Right ventricle myocardium superior (tissue), 1 donor: ENCODE measurements around the gene PCNX4. TPM values are rescaled to one million over a fixed set of nuclear protein-coding genes. Genes with fewer than 3 reads are reported as not detected.
"Not testable (repeated sequence)": the region's sequence is repeated elsewhere in the genome, so short reads cannot be mapped to it uniquely, and the experiment has no call there.

Experiments used
- ATAC-seq: fragments of 200-7000 bp; cut with Tn5 transposase; one replicate; pipeline ENCODE4 v1.9.1; 2020; ENCODE audit warnings: mild to moderate bottlenecking; ENCODE audit not compliant: poor library complexity
- DNase-seq: peaks from one replicate; pipeline ENCODE4 v3.0.0-alpha.2; 2020
- intact Hi-C: fragments of 100-400 bp; cut with DNase I; formaldehyde crosslinking; loops from one replicate; pipeline ENCODE4 v1.11.2; 2022
- long read RNA-seq: library from polyadenylated mRNA; unstranded; transcript quantifications from one replicate; pipeline ENCODE4 v2.0.0, GENCODE V29; 2021
- total RNA-seq: library from RNA; stranded (reverse); fragmentation: NEBNext Ultra II Directional; extraction: Animal tissue kit (Norgen Biotek cat#: 25700); gene quantifications from one replicate; pipeline ENCODE4 v1.2.1, GENCODE V29; 2021
- donor health status: DM: no; HTN: yes; CAD: no; lungs with severe emphysema.

PCNX4 gene
- total RNA-seq, result 18.6 TPM
- long read RNA-seq, full-length matches to known transcripts, result 10 of 15 reads
- long read RNA-seq, partial matches to known transcripts, result 3 of 15 reads
- long read RNA-seq, other reads (novel, unspliced or antisense), result 2 of 15 reads

- intact Hi-C loops, result loop anchor here (5.0 to 10.0 kb wide), 2 partner anchors 155 to 757 kb away; partner anchors contain the start of gene PPM1A
- DNase-seq, result peak; percentile 98
These were observed at the start of gene PCNX4 for GRCh38 chr14:60091550-60092525. TSS of gene PCNX4 (plus strand) at chr14:60091923. CDS start at chr14:60107639, 15,716 bp downstream.

GRCh38 chr14:60047976-60048375 lies 43.7 kb upstream of the PCNX4 start:
- ATAC-seq, DNase-seq, intact Hi-C loops: not testable (repeated sequence)

More at GRCh38 chr14:60091550-60092525, at the start of gene PCNX4:
- peak; percentile 98 for ATAC-seq

- ATAC-seq, result peak; percentile 22
- intact Hi-C loops, result no loop called here
- no peak for DNase-seq
These were observed 40.0 kb upstream of the PCNX4 start for GRCh38 chr14:60051721-60052221.

- no peak for DNase-seq
- no peak for ATAC-seq
- intact Hi-C loops, result no loop called here
These were observed 33.6 kb upstream of the PCNX4 start for GRCh38 chr14:60058087-60058486.

GRCh38 chr14:60061371-60061770 lies 30.4 kb upstream of the PCNX4 start:
- intact Hi-C loops, result loop anchor here (5.0 kb wide), 1 partner anchor 121 kb away; no protein-coding TSS in a partner anchor
- ATAC-seq (no peak), DNase-seq (no peak)

- DNase-seq (no peak), ATAC-seq (peak; percentile 62)
- intact Hi-C loops, result loop anchor here (5.0 kb wide), 1 partner anchor 118 kb away; no protein-coding TSS in a partner anchor
These were observed 27.1 kb upstream of the PCNX4 start for GRCh38 chr14:60064491-60065072.

GRCh38 chr14:60067882-60068281 lies 23.8 kb upstream of the PCNX4 start:
- intact Hi-C loops, result no loop called here

GRCh38 chr14:60079723-60080122 lies 12.0 kb upstream of the PCNX4 start:
- intact Hi-C loops, result no loop called here
- DNase-seq, result no peak
- no peak for ATAC-seq

More at GRCh38 chr14:60067882-60068281, 23.8 kb upstream of the PCNX4 start:
- ATAC-seq, result no peak
- DNase-seq, result no peak

- ATAC-seq (no peak), DNase-seq (no peak)
- intact Hi-C loops, result no loop called here
These were observed 6.6 kb upstream of the PCNX4 start for GRCh38 chr14:60085085-60085484.

GRCh38 chr14:60085693-60086092 lies 6.0 kb upstream of the PCNX4 start:
- intact Hi-C loops, result no loop called here
- ATAC-seq (no peak), DNase-seq (no peak)

GRCh38 chr14:60087668-60088067 lies 4.1 kb upstream of the PCNX4 start:
- no peak for DNase-seq
- intact Hi-C loops, result no loop called here
- ATAC-seq, result no peak

- intact Hi-C loops, result no loop called here
- ATAC-seq (no peak), DNase-seq (no peak)
These were observed 2.5 kb upstream of the PCNX4 start for GRCh38 chr14:60089221-60089620.

GRCh38 chr14:60090864-60091519 lies 731 bp upstream of the PCNX4 start:
- peak; percentile 46 for ATAC-seq
- no peak for DNase-seq
- intact Hi-C loops, result loop anchor here (5.0 to 10.0 kb wide), 2 partner anchors 156 to 756 kb away; partner anchors contain the start of gene PPM1A

- no peak for DNase-seq
- peak; percentile 15 for ATAC-seq
- intact Hi-C loops, result loop anchor here (5.0 to 10.0 kb wide), 2 partner anchors 155 to 758 kb away; partner anchors contain the start of gene PPM1A
These were observed 800 bp downstream of the PCNX4 start for GRCh38 chr14:60092526-60092920.

- intact Hi-C loops, result loop anchor here (5.0 to 10.0 kb wide), 2 partner anchors 154 to 758 kb away; partner anchors contain the start of gene PPM1A
- DNase-seq (no peak), ATAC-seq (no peak)
These were observed 1.4 kb downstream of the PCNX4 start for GRCh38 chr14:60093080-60093479.

GRCh38 chr14:60093606-60094005 lies 1.9 kb downstream of the PCNX4 start:
- intact Hi-C loops, result loop anchor here (5.0 to 10.0 kb wide), 2 partner anchors 154 to 759 kb away; partner anchors contain the start of gene PPM1A
- DNase-seq (no peak), ATAC-seq (no peak)

- ATAC-seq (no peak), DNase-seq (no peak)
- intact Hi-C loops, result loop anchor here (5.0 to 10.0 kb wide), 2 partner anchors 153 to 760 kb away; partner anchors contain the start of gene PPM1A
These were observed 2.7 kb downstream of the PCNX4 start for GRCh38 chr14:60094306-60094897.

GRCh38 chr14:60095231-60095630 lies 3.5 kb downstream of the PCNX4 start:
- DNase-seq (no peak), ATAC-seq (no peak)
- intact Hi-C loops, result loop anchor here (5.0 to 10.0 kb wide), 2 partner anchors 67 to 760 kb away; no protein-coding TSS in a partner anchor
